T-helper 2 cell (primary cell): Measurements from ENCODE around the gene THAP8.

Experiments used
- DNase-seq, 5 experiments: peaks; one replicate each; pipeline versions ENCODE4 v3.0.0 to v3.0.0-alpha.2; 2012 to 2022

The THAP8 gene

GRCh38 chr19:36030264-36031148 is 23.6 kb downstream of the THAP8 start:
- no peak for DNase-seq

- DNase-seq = no peak
Observed at GRCh38 chr19:36028313-36029041, 25.6 kb downstream of the THAP8 start.

- no peak for DNase-seq
Observed at GRCh38 chr19:36027696-36028095, 26.4 kb downstream of the THAP8 start.

GRCh38 chr19:36026091-36026876 is 27.8 kb downstream of the THAP8 start:
- no peak for DNase-seq

- no peak for DNase-seq
Observed at GRCh38 chr19:36025541-36025940, 28.5 kb downstream of the THAP8 start.

- DNase-seq = no peak
Observed at GRCh38 chr19:36023432-36023831, 30.7 kb downstream of the THAP8 start.

- DNase-seq = no peak
Observed at GRCh38 chr19:36019061-36019670, 34.9 kb downstream of the THAP8 start.

GRCh38 chr19:36014012-36014924 is 39.8 kb downstream of the THAP8 start, which contains the start of gene ALKBH6:
TSS of gene ALKBH6 (minus strand) at chr19:36014213. CDS start at chr19:36013397, 816 bp downstream.
- peak; percentile 97 to 99 (median 99) for DNase-seq

GRCh38 chr19:36013280-36014011 is 40.6 kb downstream of the THAP8 start:
- DNase-seq = no peak

- DNase-seq = no peak
Observed at GRCh38 chr19:36010402-36010801, 43.7 kb downstream of the THAP8 start.

- no peak for DNase-seq
Observed at GRCh38 chr19:36009633-36010379, 44.3 kb downstream of the THAP8 start.

GRCh38 chr19:36009220-36009619 is 44.9 kb downstream of the THAP8 start:
- DNase-seq = peak in 3 of 5 experiments; percentile 29 to 74 (median 34)

- no peak for DNase-seq
Observed at GRCh38 chr19:36008336-36008978, 45.6 kb downstream of the THAP8 start, which contains the start of gene SYNE4. TSS of gene SYNE4 (minus strand) at chr19:36008813. CDS start at chr19:36008681, 132 bp downstream.

GRCh38 chr19:36006955-36007354 is 47.1 kb downstream of the THAP8 start:
- DNase-seq = no peak

- no peak for DNase-seq
Observed at GRCh38 chr19:36003284-36003683, 50.8 kb downstream of the THAP8 start.

- DNase-seq = no peak
Observed at GRCh38 chr19:36001605-36002004, 52.5 kb downstream of the THAP8 start.

GRCh38 chr19:35996777-35997176 is 57.3 kb downstream of the THAP8 start:
- DNase-seq = no peak

GRCh38 chr19:35995048-35995993 is 58.8 kb downstream of the THAP8 start, which contains the start of gene SDHAF1:
TSS of gene SDHAF1 (plus strand) at chr19:35995188. CDS start at chr19:35995275, 87 bp downstream.
- peak; percentile 72 to 94 (median 88) for DNase-seq
